CD14-positive monocyte (primary cell): Measurements from ENCODE around the gene UBE2E2. TPM values are rescaled to one million over a fixed set of nuclear protein-coding genes. Genes with fewer than 3 reads are reported as not detected.

Source experiments
- DNase-seq, 3 donors: peaks; one replicate each; pipeline ENCODE4 v3.0.0-alpha.2; 2011 to 2022
- H2AFZ ChIP-seq: 2 replicates; pipeline ENCODE4 v1.6.0; 2012; ENCODE audit warnings: mild to moderate bottlenecking, low read depth, low read length, inconsistent platforms; ENCODE audit not compliant: insufficient read depth, poor library complexity, severe bottlenecking
- H3K27ac ChIP-seq, 2 donors: 1 replicate in 1 of 2; 2 replicates in 1 of 2; pipeline ENCODE4 v1.5.1; 2012 to 2013; ENCODE audit warnings: low read length in 2 of 2, control low read depth in 1 of 2, inconsistent platforms in 1 of 2, low read depth in 1 of 2, mild to moderate bottlenecking in 1 of 2
- H3K27me3 ChIP-seq, 2 donors: one replicate each; pipeline versions ENCODE4 v1.6.0 to v1.6.1; 2011 to 2013; ENCODE audit warnings: low read length in 2 of 2; ENCODE audit not compliant: control insufficient read depth in 2 of 2, insufficient read depth in 2 of 2
- H3K36me3 ChIP-seq, 2 donors: replicated peaks in 1 of 2; 1 replicate in 1 of 2; 2 replicates in 1 of 2; pipeline versions ENCODE4 v1.5.1 to v1.6.1; 2012 to 2013; ENCODE audit warnings: low read length in 2 of 2, control low read depth in 1 of 2, inconsistent platforms in 1 of 2, mild to moderate bottlenecking in 1 of 2; ENCODE audit not compliant: insufficient read depth in 2 of 2, control insufficient read depth in 1 of 2
- H3K4me1 ChIP-seq, 2 donors: 1 replicate in 1 of 2; 2 replicates in 1 of 2; pipeline versions ENCODE4 v1.5.1 to v1.6.1; 2012 to 2013; ENCODE audit warnings: low read length in 2 of 2, control low read depth in 1 of 2, inconsistent platforms in 1 of 2, mild to moderate bottlenecking in 1 of 2, moderate library complexity in 1 of 2; ENCODE audit not compliant: insufficient read depth in 2 of 2, control insufficient read depth in 1 of 2
- H3K4me2 ChIP-seq: replicated peaks from 2 replicates; pipeline ENCODE3; 2012; ENCODE audit warnings: low read length, moderate library complexity, mild to moderate bottlenecking; ENCODE audit not compliant: poor library complexity, severe bottlenecking; ENCODE audit errors: extremely low read depth
- H3K4me3 ChIP-seq, 3 experiments: fragments of 200-600 bp in 1 of 3; sonication (generic) in 1 of 3; replicated peaks in 1 of 3; 1 replicate in 2 of 3; 2 replicates in 1 of 3; pipeline ENCODE4 v1.5.1; 2011 to 2013; ENCODE audit warnings: low read length in 3 of 3, mild to moderate bottlenecking in 3 of 3, control low read depth in 2 of 3, low read depth in 2 of 3, inconsistent platforms in 1 of 3, moderate library complexity in 1 of 3
- H3K79me2 ChIP-seq: 2 replicates; pipeline ENCODE4 v1.6.0; 2012; ENCODE audit warnings: mild to moderate bottlenecking, control low read depth, inconsistent platforms, low read length, moderate library complexity; ENCODE audit not compliant: insufficient read depth
- H3K9ac ChIP-seq: 2 replicates; pipeline ENCODE4 v1.6.0; 2017; ENCODE audit warnings: low read length, mild to moderate bottlenecking; ENCODE audit not compliant: insufficient read depth, poor library complexity, severe bottlenecking
- H3K9me3 ChIP-seq, 2 donors: replicated peaks in 1 of 2; 1 replicate in 1 of 2; 2 replicates in 1 of 2; pipeline versions ENCODE4 v1.5.1 to v1.6.1; 2012 to 2013; ENCODE audit warnings: low read length in 2 of 2, control low read depth in 1 of 2; ENCODE audit not compliant: control insufficient read depth in 1 of 2, insufficient read depth in 1 of 2
- H4K20me1 ChIP-seq: 2 replicates; pipeline ENCODE4 v1.6.0; 2012; ENCODE audit warnings: mild to moderate bottlenecking, low read length, control low read depth, moderate library complexity; ENCODE audit not compliant: insufficient read depth
- H3K27ac Mint-ChIP-seq, 7 donors: one replicate each; pipeline ENCODE4 v1.8.0; 2020; ENCODE audit warnings: mild to moderate bottlenecking in 7 of 7, mixed read lengths in 7 of 7, moderate library complexity in 6 of 7, inconsistent platforms in 2 of 7
- H3K27me3 Mint-ChIP-seq, 3 donors: one replicate each; pipeline ENCODE4 v1.8.0; 2021 to 2022; ENCODE audit warnings: low read depth in 3 of 3, mild to moderate bottlenecking in 3 of 3, mixed read lengths in 3 of 3, moderate library complexity in 3 of 3, inconsistent platforms in 1 of 3
- H3K36me3 Mint-ChIP-seq, 2 donors: one replicate each; pipeline ENCODE4 v1.8.0; 2020; ENCODE audit warnings: mixed read lengths in 2 of 2, inconsistent platforms in 1 of 2, mild to moderate bottlenecking in 1 of 2
- H3K4me1 Mint-ChIP-seq: one replicate; pipeline ENCODE4 v1.8.0; 2020; ENCODE audit warnings: mild to moderate bottlenecking, mixed read lengths
- H3K4me3 Mint-ChIP-seq, 2 donors: one replicate each; pipeline ENCODE4 v1.8.0; 2020; ENCODE audit warnings: mild to moderate bottlenecking in 2 of 2, mixed read lengths in 2 of 2, moderate library complexity in 1 of 2
- H3K9me3 Mint-ChIP-seq, 7 donors: one replicate each; pipeline ENCODE4 v1.8.0; 2020 to 2022; ENCODE audit warnings: mixed read lengths in 7 of 7, mild to moderate bottlenecking in 6 of 7, moderate library complexity in 6 of 7, inconsistent platforms in 2 of 7
- CTCF ChIP-seq: fragments of 200-600 bp; IDR thresholded peaks from one replicate; pipeline ENCODE4 v1.8.0; 2022; ENCODE audit warnings: antibody characterized with exemption, mild to moderate bottlenecking
- WGBS: methylation state at CpG from one replicate; pipeline ENCODE4 v1.1.5; 2013; ENCODE audit warnings: missing lambda C conversion rate; ENCODE audit not compliant: insufficient coverage; 5-methylcytosine and 5-hydroxymethylcytosine counted together
- intact Hi-C, 2 donors: fragments of 100-400 bp; cut with micrococcal nuclease; formaldehyde crosslinking; loops; one replicate each; pipeline versions ENCODE4 v1.15.0 to v1.15.1; 2023
- polyA plus RNA-seq, 3 donors: library from polyadenylated mRNA; depleted of rRNA in 1 of 3; unstranded in 2 of 3; stranded (reverse) in 1 of 3; fragments of 300-500 nt in 2 of 3; fragments of >200 nt in 1 of 3; fragmentation: Illumina TruSeq in 2 of 3; gene quantifications; 1 replicate in 2 of 3; 2 replicates in 1 of 3; pipeline ENCODE4 v1.2.3, GENCODE V29; 2012 to 2021

The UBE2E2 gene
- polyA plus RNA-seq, 3 donors: 25.8 to 78.0 (median 66.3) TPM

- H3K4me1 Mint-ChIP-seq: no peaks in the 10 kb centered on the region
- intact Hi-C loops: no loop called here
- no peaks in the 10 kb centered on the region for H3K27me3 Mint-ChIP-seq
- no peak overlapping the region for H3K4me3 ChIP-seq
- H3K9me3 Mint-ChIP-seq: peaks cover 0 to 6% (median 0%) of the 10 kb centered on the region in 7 donors
- H3K27me3 ChIP-seq: no peaks in the 10 kb centered on the region
- H4K20me1 ChIP-seq: no peaks in the 10 kb centered on the region
- no peak overlapping the region for H3K9ac ChIP-seq
- no peaks in the 10 kb centered on the region for H3K9me3 ChIP-seq
- no peak for DNase-seq
- no peaks in the 10 kb centered on the region for H3K36me3 ChIP-seq
- no peaks in the 10 kb centered on the region for H3K79me2 ChIP-seq
- no peak for TF ChIP-seq CTCF
- H3K36me3 Mint-ChIP-seq: no peaks in the 10 kb centered on the region
- H2AFZ ChIP-seq: no peak overlapping the region
- H3K4me2 ChIP-seq: no peak overlapping the region
- no peaks in the 10 kb centered on the region for H3K4me1 ChIP-seq
- WGBS: no CpG with 5 or more reads among the region's 1 CpG
- no peak overlapping the region for H3K27ac Mint-ChIP-seq
- no peak overlapping the region for H3K27ac ChIP-seq
- H3K4me3 Mint-ChIP-seq: no peak overlapping the region
Observed at GRCh38 chr3:23166845-23167244, 36.3 kb upstream of the UBE2E2 start.

GRCh38 chr3:23169551-23169950 is 33.6 kb upstream of the UBE2E2 start:
- H3K4me3 ChIP-seq: no peak overlapping the region
- H3K4me2 ChIP-seq: no peak overlapping the region
- no peaks in the 10 kb centered on the region for H3K36me3 Mint-ChIP-seq
- no peaks in the 10 kb centered on the region for H4K20me1 ChIP-seq
- DNase-seq: no peak
- intact Hi-C loops: no loop called here
- H3K27me3 Mint-ChIP-seq: no peaks in the 10 kb centered on the region
- peaks cover 0 to 6% (median 0%) of the 10 kb centered on the region in 7 donors for H3K9me3 Mint-ChIP-seq
- H3K79me2 ChIP-seq: no peaks in the 10 kb centered on the region
- H3K27ac Mint-ChIP-seq: no peak overlapping the region
- H3K4me3 Mint-ChIP-seq: no peak overlapping the region
- no peak overlapping the region for H2AFZ ChIP-seq
- H3K9ac ChIP-seq: no peak overlapping the region
- no peaks in the 10 kb centered on the region for H3K4me1 Mint-ChIP-seq
- H3K36me3 ChIP-seq: no peaks in the 10 kb centered on the region
- no peaks in the 10 kb centered on the region for H3K9me3 ChIP-seq
- 86% methylated on average over 5 of the region's 5 CpGs for WGBS
- H3K27me3 ChIP-seq: no peaks in the 10 kb centered on the region
- no peak for TF ChIP-seq CTCF
- no peak overlapping the region for H3K27ac ChIP-seq
- no peaks in the 10 kb centered on the region for H3K4me1 ChIP-seq
